GM18505 (cell line): ENCODE data around the gene SMG6.
"Not testable (repeated sequence)": the region's sequence is repeated elsewhere in the genome, so short reads cannot be mapped to it uniquely, and the experiment has no call there.

Experiments
- ATAC-seq: cut with Tn5 transposase; IDR thresholded peaks from one replicate; pipeline ENCODE4 v1.9.1; 2021; ENCODE audit not compliant: unreplicated experiment
- POLR2A ChIP-seq: IDR thresholded peaks from 4 replicates; pipeline ENCODE4 v1.6.1; 2011; ENCODE audit warnings: borderline replicate concordance; ENCODE audit not compliant: insufficient read depth, insufficient read length; ENCODE audit errors: extremely low read depth

SMG6 gene

GRCh38 chr17:2013994-2014317, 289.6 kb downstream of the SMG6 start:
- no peak for TF ChIP-seq POLR2A
- ATAC-seq = no peak

- ATAC-seq = not testable (repeated sequence)
Observed at GRCh38 chr17:2013220-2013993, 290.2 kb downstream of the SMG6 start.

GRCh38 chr17:2012499-2012898, 291.1 kb downstream of the SMG6 start:
- no peak for ATAC-seq
- TF ChIP-seq POLR2A = no peak

GRCh38 chr17:2011411-2012371, 291.9 kb downstream of the SMG6 start:
- ATAC-seq = no peak
- TF ChIP-seq POLR2A = no peak
